HG03469 (cell line): ENCODE data around the gene KCTD5.
"Not testable (repeated sequence)": the region's sequence is repeated elsewhere in the genome, so short reads cannot be mapped to it uniquely, and the experiment has no call there.

Experiments
- ATAC-seq: cut with Tn5 transposase; IDR thresholded peaks from one replicate; pipeline ENCODE4 v1.9.1; 2021; ENCODE audit warnings: mild to moderate bottlenecking, moderate library complexity, moderate number of reproducible peaks; ENCODE audit not compliant: unreplicated experiment

The KCTD5 gene

GRCh38 chr16:2682209-2683021 lies at the start of gene KCTD5:
TSS of gene KCTD5 (plus strand) at chr16:2682523. CDS start at chr16:2682549, 26 bp downstream.
- peak; percentile 31 for ATAC-seq

GRCh38 chr16:2639071-2639721 lies 43.1 kb upstream of the KCTD5 start:
- ATAC-seq: not testable (repeated sequence)

- ATAC-seq: not testable (repeated sequence)
Observed at GRCh38 chr16:2639722-2640072, 42.6 kb upstream of the KCTD5 start.

GRCh38 chr16:2642561-2642960 lies 39.8 kb upstream of the KCTD5 start:
- not testable (repeated sequence) for ATAC-seq

GRCh38 chr16:2644754-2645453 lies 37.4 kb upstream of the KCTD5 start:
- not testable (repeated sequence) for ATAC-seq

- not testable (repeated sequence) for ATAC-seq
Observed at GRCh38 chr16:2651268-2651871, 31.0 kb upstream of the KCTD5 start.

- not testable (repeated sequence) for ATAC-seq
Observed at GRCh38 chr16:2653915-2654314, 28.4 kb upstream of the KCTD5 start.

- ATAC-seq: not testable (repeated sequence)
Observed at GRCh38 chr16:2654949-2655348, 27.4 kb upstream of the KCTD5 start.

- ATAC-seq: no peak
Observed at GRCh38 chr16:2656985-2657384, 25.3 kb upstream of the KCTD5 start.

GRCh38 chr16:2657803-2658202 lies 24.5 kb upstream of the KCTD5 start:
- ATAC-seq: not testable (repeated sequence)

- ATAC-seq: not testable (repeated sequence)
Observed at GRCh38 chr16:2659560-2659959, 22.8 kb upstream of the KCTD5 start.

GRCh38 chr16:2660014-2660662 lies 22.2 kb upstream of the KCTD5 start:
- not testable (repeated sequence) for ATAC-seq

GRCh38 chr16:2660755-2661373 lies 21.5 kb upstream of the KCTD5 start:
- ATAC-seq: not testable (repeated sequence)

GRCh38 chr16:2663553-2664546 lies 18.5 kb upstream of the KCTD5 start:
- no peak for ATAC-seq

- ATAC-seq: no peak
Observed at GRCh38 chr16:2664574-2664982, 17.7 kb upstream of the KCTD5 start.

- not testable (repeated sequence) for ATAC-seq
Observed at GRCh38 chr16:2666671-2667070, 15.7 kb upstream of the KCTD5 start.

- ATAC-seq: not testable (repeated sequence)
Observed at GRCh38 chr16:2669587-2669986, 12.7 kb upstream of the KCTD5 start.

- ATAC-seq: not testable (repeated sequence)
Observed at GRCh38 chr16:2670017-2670416, 12.3 kb upstream of the KCTD5 start.

GRCh38 chr16:2671193-2671592 lies 11.1 kb upstream of the KCTD5 start:
- ATAC-seq: not testable (repeated sequence)
